ENCODE data around the gene PHLPP1. TPM values are rescaled to one million over a fixed set of nuclear protein-coding genes. Genes with fewer than 3 reads are reported as not detected.

The PHLPP1 gene
- total and polyA plus RNA-seq, 9 of the 15 experiments (the other 6 are each of a cell fraction or from before 2014, with no cell fraction given) = 0.56 to 9.0 (median 4.5) TPM

GRCh38 chr18:62880034-62880433 lies 164.7 kb downstream of the PHLPP1 start:
- H3K4me1 ChIP-seq (replicated peaks in 1 of 2; ENCODE audit: control insufficient read depth in 2 of 2, insufficient read depth in 2 of 2, low read length in 2 of 2) = peaks cover 0 to 7% of the 10 kb centered on the region in 2 experiments; a peak in 3 of 5 replicates
- no peak overlapping the region for H2AFZ ChIP-seq (ENCODE audit: low read depth, low read length)
- no peaks in the 10 kb centered on the region; the same call in 2 of the 3 replicates for H3K79me2 ChIP-seq (ENCODE audit: control insufficient read depth, insufficient read depth, low read length)
- BruUV-seq (replicated peaks) = no TSS peak
- ChIA-PET CTCF (ENCODE audit: low intra/inter-chr PET ratio) (no interaction called here), POLR2A (interaction anchor here (0.7 kb wide), 1 partner anchor 341 kb away, joined by 3 read pairs; no protein-coding TSS in a partner anchor)
- H3K9me3 ChIP-seq (replicated peaks; ENCODE audit: control insufficient read depth, insufficient read depth, low read depth, low read length) = no peaks in the 10 kb centered on the region
- DNase-seq (ENCODE audit: extremely low read depth in 1 of 4, low spot score in 3 of 4) (no peak), FAIRE-seq (no peak), ATAC-seq (no peak)
- H3K27ac ChIP-seq (ENCODE audit: extremely low read depth, low read depth, low read length) = no peak overlapping the region
- H3K4me3 ChIP-seq = no peak overlapping the region
- no peaks in the 10 kb centered on the region for H3K9me1 ChIP-seq (ENCODE audit: control insufficient read depth, insufficient read depth, low read length)
- WGBS (ENCODE audit: insufficient coverage, low coverage, missing lambda C conversion rate) = 100% methylated on average over 1 of the region's 1 CpG
- no peaks in the 10 kb centered on the region for H4K20me1 ChIP-seq (replicated peaks; ENCODE audit: control insufficient read depth, insufficient read depth, low read length)
- no peaks in the 10 kb centered on the region for H3K27me3 ChIP-seq (ENCODE audit: control insufficient read depth in 2 of 2, insufficient read depth in 2 of 2, low read length in 2 of 2)
- H3K9ac ChIP-seq (ENCODE audit: insufficient read depth in 1 of 2, low read depth in 2 of 2, low read length in 2 of 2) = no peak overlapping the region
- in situ Hi-C loops (cut with MboI) (no loop called here), intact Hi-C loops (cut with micrococcal nuclease) (no loop called here)
- no peak overlapping the region for H3K4me2 ChIP-seq (ENCODE audit: insufficient read depth, low read length)
- no peaks in the 10 kb centered on the region for H3K36me3 ChIP-seq (ENCODE audit: control insufficient read depth, insufficient read depth, low read length)
- TF ChIP-seq GTF2A2 (tag; IDR thresholded peaks at IDR 0.05) (no peak), ZNF175 (CRISPR knock-in tag; IDR thresholded peaks at IDR 0.05; ENCODE audit: low read depth) (no peak), PTBP1 (IDR thresholded peaks at IDR 0.05; ENCODE audit: low read depth, low read length) (no peak), KDM5B (IDR thresholded peaks at IDR 0.05; ENCODE audit: insufficient replicate concordance, low read depth, low read length) (no peak), ZNF347 (CRISPR knock-in tag; IDR thresholded peaks at IDR 0.05; ENCODE audit: low read depth) (no peak), ELK1 (CRISPR knock-in tag; IDR thresholded peaks at IDR 0.05) (no peak)
